Measurements from ENCODE around the gene GREB1. TPM values are rescaled to one million over a fixed set of nuclear protein-coding genes. Genes with fewer than 3 reads are reported as not detected.

The GREB1 gene
- total and polyA plus RNA-seq, 2 experiments from 2014 or later: 5.7 to 6.4 TPM

- Histone ChIP-seq H4K20me1 (ENCODE audit: insufficient read depth, poor library complexity, severe bottlenecking) (no peaks in the 10 kb centered on the region), H3K79me2 (no peaks in the 10 kb centered on the region), H2AFZ (no peak overlapping the region), H3K9me3 (ENCODE audit: low read depth) (no peaks in the 10 kb centered on the region), H3K4me2 (no peak overlapping the region), H3K4me1 (ENCODE audit: insufficient read depth) (peaks cover 15% of the 10 kb centered on the region), H3K9me2 (replicated peaks; ENCODE audit: insufficient read depth) (no peaks in the 10 kb centered on the region), H3K4me3 (no peak overlapping the region), H3K27ac (no peak overlapping the region), H3K27me3 (no peaks in the 10 kb centered on the region), H3K36me3 (replicated peaks; ENCODE audit: insufficient read depth, low read depth) (no peaks in the 10 kb centered on the region)
- no peak for TF ChIP-seq EZH2phosphoT487 (IDR thresholded peaks at IDR 0.05; ENCODE audit: low read depth, severe bottlenecking, unreplicated experiment)
- no peak for TF ChIP-seq CTCF (IDR thresholded peaks at IDR 0.05; ENCODE audit: poor library complexity)
- TF ChIP-seq EZH2 (IDR thresholded peaks at IDR 0.05; ENCODE audit: borderline replicate concordance): no peak
- no peak for DNase-seq (ENCODE audit: low spot score)
- WGBS (ENCODE audit: low lambda C conversion rate, missing lambda C conversion rate): 58% methylated on average over 18 of the region's 18 CpGs
Measured at GRCh38 chr2:11559066-11559785, 25.4 kb downstream of the GREB1 start.

GRCh38 chr2:11559786-11560155 is 25.9 kb downstream of the GREB1 start:
- H3K79me2 ChIP-seq: no peaks in the 10 kb centered on the region
- H3K4me1 ChIP-seq (ENCODE audit: insufficient read depth): peaks cover 15% of the 10 kb centered on the region
- no peak for DNase-seq (ENCODE audit: low spot score)
- no peak overlapping the region for H2AFZ ChIP-seq
- no peaks in the 10 kb centered on the region for H3K36me3 ChIP-seq (replicated peaks; ENCODE audit: insufficient read depth, low read depth)
- no peaks in the 10 kb centered on the region for H3K9me3 ChIP-seq (ENCODE audit: low read depth)
- H3K4me3 ChIP-seq: no peak overlapping the region
- no peak overlapping the region for H3K4me2 ChIP-seq
- H4K20me1 ChIP-seq (ENCODE audit: insufficient read depth, poor library complexity, severe bottlenecking): no peaks in the 10 kb centered on the region
- WGBS (ENCODE audit: low lambda C conversion rate, missing lambda C conversion rate): 70% methylated on average over 7 of the region's 7 CpGs
- H3K27ac ChIP-seq: no peak overlapping the region
- H3K27me3 ChIP-seq: no peaks in the 10 kb centered on the region
- no peaks in the 10 kb centered on the region for H3K9me2 ChIP-seq (replicated peaks; ENCODE audit: insufficient read depth)
- TF ChIP-seq CTCF (IDR thresholded peaks at IDR 0.05; ENCODE audit: poor library complexity) (no peak), EZH2phosphoT487 (IDR thresholded peaks at IDR 0.05; ENCODE audit: low read depth, severe bottlenecking, unreplicated experiment) (no peak), EZH2 (IDR thresholded peaks at IDR 0.05; ENCODE audit: borderline replicate concordance) (no peak)

GRCh38 chr2:11560806-11561205 is 27.0 kb downstream of the GREB1 start:
- H3K4me1 ChIP-seq (ENCODE audit: insufficient read depth): peaks cover 15% of the 10 kb centered on the region
- no peaks in the 10 kb centered on the region for H3K9me2 ChIP-seq (replicated peaks; ENCODE audit: insufficient read depth)
- no peaks in the 10 kb centered on the region for H4K20me1 ChIP-seq (ENCODE audit: insufficient read depth, poor library complexity, severe bottlenecking)
- H3K27me3 ChIP-seq: no peaks in the 10 kb centered on the region
- H3K79me2 ChIP-seq: no peaks in the 10 kb centered on the region
- no peak for TF ChIP-seq EZH2phosphoT487 (IDR thresholded peaks at IDR 0.05; ENCODE audit: low read depth, severe bottlenecking, unreplicated experiment)
- no peak for TF ChIP-seq CTCF (IDR thresholded peaks at IDR 0.05; ENCODE audit: poor library complexity)
- no peak for TF ChIP-seq EZH2 (IDR thresholded peaks at IDR 0.05; ENCODE audit: borderline replicate concordance)
- no peak overlapping the region for H3K4me3 ChIP-seq
- H3K27ac ChIP-seq: no peak overlapping the region
- H2AFZ ChIP-seq: no peak overlapping the region
- no peaks in the 10 kb centered on the region for H3K9me3 ChIP-seq (ENCODE audit: low read depth)
- no peaks in the 10 kb centered on the region for H3K36me3 ChIP-seq (replicated peaks; ENCODE audit: insufficient read depth, low read depth)
- 90% methylated on average over 3 of the region's 3 CpGs for WGBS (ENCODE audit: low lambda C conversion rate, missing lambda C conversion rate)
- no peak overlapping the region for H3K4me2 ChIP-seq
- no peak for DNase-seq (ENCODE audit: low spot score)

Measured in hepatocyte (in vitro differentiated cells).